Measurements from ENCODE around the gene RUNDC1.

GRCh38 chr17:42946812-42947211, 33.6 kb upstream of the RUNDC1 start:
- TF ChIP-seq CTCF (IDR thresholded peaks at IDR 0.05), result no peak
- no peak for TF ChIP-seq POLR2A (IDR thresholded peaks at IDR 0.05)
- no peak for TF ChIP-seq EP300 (IDR thresholded peaks at IDR 0.05)
